Loucy (cell line): ENCODE measurements around the gene GNB1L.

ENCODE experiments used
- H2AFZ ChIP-seq: fragments of 200-600 bp; sonication (generic); 2 replicates; pipeline ENCODE4 v1.6.0; 2016; ENCODE audit warnings: antibody characterized with exemption, mild to moderate bottlenecking, low read length, moderate library complexity
- H3F3A ChIP-seq: fragments of 200-600 bp; 2 replicates; pipeline ENCODE4 v1.6.0; 2016; ENCODE audit warnings: antibody characterized with exemption, low read depth, mild to moderate bottlenecking
- H3K27me3 ChIP-seq: fragments of 200-600 bp; sonication (generic); 2 replicates; pipeline ENCODE4 v1.6.1; 2014; ENCODE audit warnings: low read length, mild to moderate bottlenecking; ENCODE audit not compliant: insufficient read depth, poor library complexity, severe bottlenecking
- H3K36me3 ChIP-seq: fragments of 200-600 bp; sonication (generic); 2 replicates; pipeline ENCODE4 v1.6.1; 2016; ENCODE audit warnings: low read length; ENCODE audit not compliant: insufficient read depth
- H3K4me1 ChIP-seq: fragments of 200-600 bp; sonication (generic); 2 replicates; pipeline ENCODE4 v1.5.1; 2014; ENCODE audit warnings: low read length, mild to moderate bottlenecking; ENCODE audit not compliant: insufficient read depth, poor library complexity, severe bottlenecking
- H3K4me2 ChIP-seq: fragments of 200-600 bp; sonication (generic); 2 replicates; pipeline ENCODE4 v1.6.0; 2014; ENCODE audit warnings: antibody characterized with exemption, low read length, low read depth, mild to moderate bottlenecking; ENCODE audit not compliant: poor library complexity, severe bottlenecking
- H3K4me3 ChIP-seq: fragments of 200-600 bp; sonication (generic); 2 replicates; pipeline ENCODE4 v1.5.1; 2014; ENCODE audit warnings: low read length, mild to moderate bottlenecking, mixed read lengths; ENCODE audit not compliant: poor library complexity, severe bottlenecking
- H3K79me2 ChIP-seq: fragments of 200-600 bp; sonication (generic); 2 replicates; pipeline ENCODE4 v1.6.1; 2014; ENCODE audit warnings: low read length; ENCODE audit not compliant: insufficient read depth
- H3K9ac ChIP-seq: fragments of 200-600 bp; sonication (generic); 2 replicates; pipeline ENCODE4 v1.6.0; 2014; ENCODE audit warnings: mild to moderate bottlenecking, low read depth, low read length, moderate library complexity; ENCODE audit not compliant: poor library complexity, severe bottlenecking
- H3K9me2 ChIP-seq: fragments of 200-600 bp; sonication (generic); replicated peaks from 2 replicates; pipeline ENCODE4 v1.6.1; 2016; ENCODE audit warnings: low read depth, low read length, mixed read lengths
- H3K9me3 ChIP-seq: fragments of 200-600 bp; sonication (generic); 2 replicates; pipeline ENCODE4 v1.6.1; 2014; ENCODE audit warnings: mild to moderate bottlenecking, antibody characterized with exemption, low read length, low read depth; ENCODE audit not compliant: insufficient read depth
- H4K20me1 ChIP-seq: fragments of 200-600 bp; sonication (generic); 2 replicates; pipeline ENCODE4 v1.6.0; 2014; ENCODE audit warnings: antibody characterized with exemption, low read length, mild to moderate bottlenecking; ENCODE audit not compliant: insufficient read depth, poor library complexity, severe bottlenecking
- CTCF ChIP-seq: fragments of 200-600 bp; sonication (generic); conservative IDR thresholded peaks from 2 replicates; pipeline ENCODE4 v1.5.1; 2014; ENCODE audit warnings: mild to moderate bottlenecking, antibody characterized with exemption, low read length
- EZH2phosphoT487 ChIP-seq: fragments of 200-600 bp; IDR thresholded peaks from 2 replicates; pipeline ENCODE4 v1.6.1; 2018; ENCODE audit warnings: antibody characterized with exemption, mild to moderate bottlenecking, moderate library complexity, borderline replicate concordance

GNB1L gene

GRCh38 chr22:19798891-19799293 is 55.8 kb downstream of the GNB1L start:
- H3K4me3 ChIP-seq: no peak overlapping the region
- H3K9me2 ChIP-seq: no peaks in the 10 kb centered on the region
- H3K9ac ChIP-seq: no peak overlapping the region
- no peak for TF ChIP-seq CTCF
- TF ChIP-seq EZH2phosphoT487: no peak
- no peak overlapping the region for H2AFZ ChIP-seq
- no peaks in the 10 kb centered on the region for H3K79me2 ChIP-seq
- H3F3A ChIP-seq: no peaks in the 10 kb centered on the region
- H3K9me3 ChIP-seq: no peaks in the 10 kb centered on the region
- H4K20me1 ChIP-seq: no peaks in the 10 kb centered on the region
- H3K4me1 ChIP-seq: no peaks in the 10 kb centered on the region
- H3K36me3 ChIP-seq: no peaks in the 10 kb centered on the region
- no peaks in the 10 kb centered on the region for H3K27me3 ChIP-seq
- H3K4me2 ChIP-seq: no peak overlapping the region

DNA sequence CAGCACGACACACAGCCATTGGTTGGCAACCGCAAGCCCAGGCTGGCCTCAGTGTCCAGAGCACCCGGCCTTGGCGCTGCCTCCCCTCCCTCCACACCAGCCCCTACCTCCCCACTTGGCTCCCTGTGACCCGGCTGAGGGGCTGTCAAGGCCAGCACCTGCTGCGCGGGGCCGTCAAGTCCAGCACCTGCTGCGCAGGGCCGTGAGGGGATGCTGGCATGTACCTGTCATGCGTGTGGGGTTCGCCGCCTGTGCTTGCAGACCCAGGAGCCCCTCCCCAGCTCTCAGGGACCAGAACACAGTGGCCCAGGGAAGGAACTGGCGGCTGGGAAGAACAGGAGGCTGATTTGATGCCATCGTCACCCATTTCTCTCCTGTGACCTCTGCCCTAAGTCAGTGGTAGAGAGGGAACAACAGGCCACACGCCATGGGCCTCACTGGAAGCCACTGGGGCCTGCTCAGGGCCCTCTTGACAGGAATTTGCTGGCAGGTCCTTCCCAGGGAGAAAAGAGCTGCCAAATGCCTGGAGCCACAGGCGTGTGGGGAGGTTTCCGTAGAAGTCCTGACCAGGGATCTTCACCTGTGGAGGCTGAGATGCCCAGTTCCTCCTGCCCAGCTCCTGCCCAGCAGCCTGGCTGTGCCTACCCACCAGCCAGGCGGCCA is 56.5 kb downstream of the GNB1L start:
- H2AFZ ChIP-seq: no peak overlapping the region
- no peaks in the 10 kb centered on the region for H3K79me2 ChIP-seq
- TF ChIP-seq CTCF (no peak), EZH2phosphoT487 (no peak)
- no peak overlapping the region for H3K4me2 ChIP-seq
- no peaks in the 10 kb centered on the region for H3F3A ChIP-seq
- no peak overlapping the region for H3K9ac ChIP-seq
- H3K9me2 ChIP-seq: no peaks in the 10 kb centered on the region
- no peaks in the 10 kb centered on the region for H3K36me3 ChIP-seq
- no peaks in the 10 kb centered on the region for H3K4me1 ChIP-seq
- no peaks in the 10 kb centered on the region for H3K9me3 ChIP-seq
- H3K27me3 ChIP-seq: no peaks in the 10 kb centered on the region
- no peak overlapping the region for H3K4me3 ChIP-seq
- no peaks in the 10 kb centered on the region for H4K20me1 ChIP-seq

DNA sequence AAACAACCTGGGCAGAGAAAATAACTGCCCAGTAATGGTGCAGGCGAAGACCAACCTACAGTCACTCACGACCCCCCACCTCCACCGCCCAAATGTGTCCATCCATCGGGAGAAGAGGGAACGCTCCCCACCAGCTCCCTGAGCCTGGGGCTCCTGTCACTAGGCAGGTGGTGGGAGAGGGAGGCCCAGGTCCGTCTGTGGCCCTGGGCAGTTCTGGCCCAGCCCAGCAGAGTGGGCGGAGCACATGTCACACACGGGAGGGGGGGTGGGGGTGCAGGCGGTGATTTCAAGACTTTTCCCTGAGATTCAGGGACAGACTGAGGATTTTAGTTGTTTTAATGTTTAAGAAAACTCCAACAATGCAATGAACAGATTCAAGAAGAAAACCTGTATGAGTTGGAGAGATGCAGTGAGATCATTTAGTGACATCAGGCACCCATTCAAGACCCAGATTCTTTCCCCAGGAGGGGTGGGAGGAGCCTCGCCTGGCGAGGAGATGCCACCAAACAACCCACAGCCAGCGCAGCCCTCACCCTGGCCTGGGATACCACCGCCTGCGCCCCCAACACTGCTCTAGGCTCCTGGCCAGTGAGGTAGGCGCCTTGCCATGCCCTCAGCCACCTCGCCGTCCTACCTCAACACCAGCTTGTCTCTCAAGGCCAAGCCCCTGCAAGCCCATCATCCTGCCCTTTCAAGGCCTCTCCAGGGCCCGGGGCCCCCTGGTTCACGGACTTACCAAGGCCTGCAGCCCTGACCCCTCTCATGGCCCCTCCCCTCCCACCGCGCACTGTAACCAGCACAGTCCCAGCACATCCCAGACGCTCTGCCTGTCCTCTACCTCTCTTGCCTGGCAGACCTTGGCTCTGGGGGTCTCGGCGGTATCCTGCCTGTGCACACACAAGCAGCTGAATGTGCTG is 57.3 kb downstream of the GNB1L start:
- no peak for TF ChIP-seq EZH2phosphoT487
- TF ChIP-seq CTCF: no peak
- H3K27me3 ChIP-seq: no peaks in the 10 kb centered on the region

More for the DNA sequence above, 57.3 kb downstream of the GNB1L start:
- no peaks in the 10 kb centered on the region for H3K9me3 ChIP-seq
- H3K4me2 ChIP-seq: no peak overlapping the region
- no peaks in the 10 kb centered on the region for H3K9me2 ChIP-seq
- no peak overlapping the region for H2AFZ ChIP-seq
- H3F3A ChIP-seq: no peaks in the 10 kb centered on the region
- H3K4me1 ChIP-seq: no peaks in the 10 kb centered on the region
- H3K9ac ChIP-seq: no peak overlapping the region
- H4K20me1 ChIP-seq: no peaks in the 10 kb centered on the region
- H3K4me3 ChIP-seq: no peak overlapping the region
- no peaks in the 10 kb centered on the region for H3K79me2 ChIP-seq
- H3K36me3 ChIP-seq: no peaks in the 10 kb centered on the region
